Uterus (tissue), 2 donors: ENCODE measurements around the gene PPM1A.

Experiments used
- POLR2A ChIP-seq, 2 donors: fragments of 450-650 bp; IDR thresholded peaks; one replicate each; pipeline ENCODE4 v1.6.1; 2016; ENCODE audit warnings: antibody characterized with exemption in 2 of 2, mild to moderate bottlenecking in 1 of 2, moderate library complexity in 1 of 2
- TF ChIP-seq, protein P1 (sequence below), 4 experiments: fragments of 200-600 bp in 2 of 4; fragments of 450-650 bp in 2 of 4; sonication (generic) in 2 of 4; IDR thresholded peaks; one replicate each; pipeline ENCODE4 v1.5.1; 2016 to 2019; ENCODE audit warnings: antibody characterized with exemption in 4 of 4, mild to moderate bottlenecking in 2 of 4, moderate library complexity in 1 of 4

DNA sequence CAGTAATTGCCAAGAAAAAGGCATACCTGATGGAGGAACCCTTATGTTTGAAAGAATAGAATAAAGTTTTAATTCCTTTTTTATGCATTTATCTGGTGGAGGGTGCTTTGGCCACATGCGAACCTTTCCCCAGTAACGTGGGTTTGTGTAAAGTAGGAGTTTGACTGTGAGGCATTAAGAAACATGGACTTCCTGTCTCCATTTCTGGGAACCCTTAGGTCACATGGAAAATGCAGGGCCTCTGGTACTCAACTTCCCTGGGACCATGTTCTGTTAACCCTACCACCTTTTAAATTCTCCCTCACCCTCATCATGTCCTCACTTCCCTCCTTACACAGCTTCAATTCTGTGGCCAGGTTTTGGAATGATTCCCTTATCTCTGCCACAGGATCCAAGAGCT, 80.3 kb downstream of the PPM1A start:
- TF ChIP-seq, protein P1, sequence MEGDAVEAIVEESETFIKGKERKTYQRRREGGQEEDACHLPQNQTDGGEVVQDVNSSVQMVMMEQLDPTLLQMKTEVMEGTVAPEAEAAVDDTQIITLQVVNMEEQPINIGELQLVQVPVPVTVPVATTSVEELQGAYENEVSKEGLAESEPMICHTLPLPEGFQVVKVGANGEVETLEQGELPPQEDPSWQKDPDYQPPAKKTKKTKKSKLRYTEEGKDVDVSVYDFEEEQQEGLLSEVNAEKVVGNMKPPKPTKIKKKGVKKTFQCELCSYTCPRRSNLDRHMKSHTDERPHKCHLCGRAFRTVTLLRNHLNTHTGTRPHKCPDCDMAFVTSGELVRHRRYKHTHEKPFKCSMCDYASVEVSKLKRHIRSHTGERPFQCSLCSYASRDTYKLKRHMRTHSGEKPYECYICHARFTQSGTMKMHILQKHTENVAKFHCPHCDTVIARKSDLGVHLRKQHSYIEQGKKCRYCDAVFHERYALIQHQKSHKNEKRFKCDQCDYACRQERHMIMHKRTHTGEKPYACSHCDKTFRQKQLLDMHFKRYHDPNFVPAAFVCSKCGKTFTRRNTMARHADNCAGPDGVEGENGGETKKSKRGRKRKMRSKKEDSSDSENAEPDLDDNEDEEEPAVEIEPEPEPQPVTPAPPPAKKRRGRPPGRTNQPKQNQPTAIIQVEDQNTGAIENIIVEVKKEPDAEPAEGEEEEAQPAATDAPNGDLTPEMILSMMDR (IDR thresholded peaks at IDR 0.05), result no peak
- no peak for TF ChIP-seq POLR2A (IDR thresholded peaks at IDR 0.05)
